Fibroblast of lung (primary cell): Measurements from ENCODE around the gene CCDC30. TPM values are rescaled to one million over a fixed set of nuclear protein-coding genes. Genes with fewer than 3 reads are reported as not detected.

Source experiments
- DNase-seq, 2 donors: peaks; one replicate each; pipeline versions ENCODE4 v3.0.0 to v3.0.0-alpha.2; 2010; ENCODE audit warnings: low read depth in 2 of 2
- H2AFZ ChIP-seq: 2 replicates; pipeline ENCODE4 v1.5.1; 2012; ENCODE audit warnings: low read length, control low read depth, inconsistent platforms
- H3K27ac ChIP-seq: 2 replicates; pipeline ENCODE4 v1.5.1; 2011; ENCODE audit warnings: low read length, control low read depth; ENCODE audit not compliant: insufficient read depth
- H3K27me3 ChIP-seq: 2 replicates; pipeline ENCODE4 v1.5.1; 2011; ENCODE audit warnings: mild to moderate bottlenecking, low read length; ENCODE audit not compliant: control insufficient read depth, insufficient read depth
- H3K36me3 ChIP-seq: 2 replicates; pipeline ENCODE4 v1.5.1; 2011; ENCODE audit warnings: low read length; ENCODE audit not compliant: control insufficient read depth, insufficient read depth
- H3K4me1 ChIP-seq: 2 replicates; pipeline ENCODE4 v1.5.1; 2011; ENCODE audit warnings: low read length; ENCODE audit not compliant: control insufficient read depth, insufficient read depth; ENCODE audit errors: extremely low read depth
- H3K4me2 ChIP-seq: 2 replicates; pipeline ENCODE4 v1.5.1; 2011; ENCODE audit warnings: low read length, control low read depth; ENCODE audit not compliant: insufficient read depth; ENCODE audit errors: extremely low read depth
- H3K4me3 ChIP-seq, 4 experiments: fragments of 200-600 bp in 1 of 4; sonication (generic) in 1 of 4; replicated peaks in 1 of 4; 2 replicates each; pipeline ENCODE4 v1.5.1; 2011 to 2016; ENCODE audit warnings: low read length in 4 of 4, low read depth in 3 of 4, mild to moderate bottlenecking in 3 of 4, control low read depth in 2 of 4, inconsistent platforms in 1 of 4, mixed read lengths in 1 of 4; ENCODE audit not compliant: insufficient read depth in 1 of 4; ENCODE audit errors: control extremely low read depth in 1 of 4
- H3K79me2 ChIP-seq: 2 replicates; pipeline ENCODE4 v1.5.1; 2012; ENCODE audit warnings: mild to moderate bottlenecking, low read length, inconsistent platforms; ENCODE audit not compliant: control insufficient read depth, insufficient read depth
- H3K9ac ChIP-seq: 2 replicates; pipeline ENCODE4 v1.5.1; 2011; ENCODE audit warnings: mild to moderate bottlenecking, low read length, control low read depth; ENCODE audit not compliant: insufficient read depth
- H3K9me3 ChIP-seq: 2 replicates; pipeline ENCODE4 v1.5.1; 2012; ENCODE audit warnings: low read depth, low read length; ENCODE audit not compliant: control insufficient read depth, insufficient read depth
- H4K20me1 ChIP-seq: 2 replicates; pipeline ENCODE4 v1.5.1; 2011; ENCODE audit warnings: low read length; ENCODE audit not compliant: control insufficient read depth, insufficient read depth; ENCODE audit errors: extremely low read depth
- EZH2 ChIP-seq: IDR thresholded peaks from 2 replicates; pipeline ENCODE4 v1.5.1; 2012; ENCODE audit warnings: low read length, control low read depth, mild to moderate bottlenecking; ENCODE audit errors: missing control alignments
- polyA plus RNA-seq, 2 donors: library from polyadenylated mRNA; depleted of rRNA in 1 of 2; stranded (reverse) in 1 of 2; unstranded in 1 of 2; fragments of >200 nt; gene quantifications; 2 replicates each; pipeline ENCODE4 v1.2.1, GENCODE V29; 2011 to 2012; ENCODE audit warnings: missing spikeins in 1 of 2
- total RNA-seq: library from RNA; depleted of rRNA; stranded (reverse); fragments of >200 nt; gene quantifications from 2 replicates; pipeline ENCODE4 v1.2.1, GENCODE V29; 2014
- TF ChIP-seq, protein P1 (sequence below), 2 donors: IDR thresholded peaks in 1 of 2; conservative IDR thresholded peaks in 1 of 2; 1 replicate in 1 of 2; 2 replicates in 1 of 2; pipeline ENCODE4 v1.5.1; 2011 to 2012; ENCODE audit warnings: low read length in 2 of 2, control low read depth in 1 of 2, inconsistent platforms in 1 of 2, low read depth in 1 of 2, mild to moderate bottlenecking in 1 of 2

CCDC30 gene
- total and polyA plus RNA-seq, 2 donors (not counting 1 experiment from before 2014, with no cell fraction given), result 0.56 to 1.3 TPM

DNA sequence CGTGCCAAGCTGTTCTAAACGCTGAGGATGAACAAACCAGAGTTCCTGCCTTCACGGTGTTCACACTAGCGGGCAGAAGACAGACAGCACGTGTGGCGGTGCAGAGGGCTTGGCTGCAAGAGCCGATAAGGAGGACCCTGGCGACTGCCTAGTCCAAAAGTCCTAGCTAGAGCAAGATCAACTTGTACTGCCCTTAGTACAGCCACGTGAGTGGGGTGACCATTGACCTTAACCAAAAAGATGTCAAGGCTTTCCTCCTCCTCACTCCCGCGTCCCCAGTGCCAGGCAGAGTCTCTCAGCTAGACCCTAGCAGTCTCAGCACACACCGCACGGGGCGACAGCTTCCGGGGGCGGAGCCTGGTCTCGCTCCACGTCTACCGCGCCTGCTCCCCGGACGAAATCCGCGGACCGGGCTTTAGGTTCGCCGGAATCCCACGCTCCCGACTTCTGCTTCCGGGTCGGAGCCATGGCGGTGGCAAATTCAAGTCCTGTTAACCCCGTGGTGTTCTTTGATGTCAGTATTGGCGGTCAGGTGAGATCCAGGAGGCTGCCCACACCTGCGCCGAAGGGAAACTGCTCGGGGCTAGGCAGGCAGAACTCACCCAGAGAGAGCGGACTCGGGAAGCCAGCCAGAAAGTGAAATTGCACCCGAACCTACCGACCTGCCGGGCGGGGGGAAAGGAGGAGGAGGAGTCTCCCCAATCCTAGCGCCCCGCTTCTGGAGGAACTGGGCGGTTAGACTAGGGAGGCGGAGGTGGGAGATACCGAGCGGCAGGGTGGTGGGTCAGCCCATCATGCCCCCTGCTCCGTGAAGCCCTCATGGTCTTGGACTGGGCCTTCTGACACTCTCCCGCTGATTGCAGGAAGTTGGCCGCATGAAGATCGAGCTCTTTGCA is 195.1 kb downstream of the CCDC30 start, which contains the start of gene PPIH:
Gene PPIH (plus strand): TSS at position 443 of the 896 bp plus-strand sequence. CDS start 24 bp downstream, at position 467.
- Histone ChIP-seq H3K4me2 (peak within 1 kb of the TSS; percentile 90), H4K20me1 (no peaks in the 10 kb centered on the region), H3K36me3 (no peaks in the 10 kb centered on the region), H3K79me2 (peaks cover 8% of the 10 kb centered on the region), H3K27ac (peak within 1 kb of the TSS; percentile 74), H3K9ac (peak within 1 kb of the TSS; percentile 63), H3K4me3 (peak within 1 kb of the TSS; percentile 49 to 96 (median 83)), H3K27me3 (no peaks in the 10 kb centered on the region), H2AFZ (peak within 1 kb of the TSS; percentile 99), H3K4me1 (peaks cover 3% of the 10 kb centered on the region), H3K9me3 (no peaks in the 10 kb centered on the region)
- peak; percentile 89 to 92 for DNase-seq
- TF ChIP-seq, protein P1, sequence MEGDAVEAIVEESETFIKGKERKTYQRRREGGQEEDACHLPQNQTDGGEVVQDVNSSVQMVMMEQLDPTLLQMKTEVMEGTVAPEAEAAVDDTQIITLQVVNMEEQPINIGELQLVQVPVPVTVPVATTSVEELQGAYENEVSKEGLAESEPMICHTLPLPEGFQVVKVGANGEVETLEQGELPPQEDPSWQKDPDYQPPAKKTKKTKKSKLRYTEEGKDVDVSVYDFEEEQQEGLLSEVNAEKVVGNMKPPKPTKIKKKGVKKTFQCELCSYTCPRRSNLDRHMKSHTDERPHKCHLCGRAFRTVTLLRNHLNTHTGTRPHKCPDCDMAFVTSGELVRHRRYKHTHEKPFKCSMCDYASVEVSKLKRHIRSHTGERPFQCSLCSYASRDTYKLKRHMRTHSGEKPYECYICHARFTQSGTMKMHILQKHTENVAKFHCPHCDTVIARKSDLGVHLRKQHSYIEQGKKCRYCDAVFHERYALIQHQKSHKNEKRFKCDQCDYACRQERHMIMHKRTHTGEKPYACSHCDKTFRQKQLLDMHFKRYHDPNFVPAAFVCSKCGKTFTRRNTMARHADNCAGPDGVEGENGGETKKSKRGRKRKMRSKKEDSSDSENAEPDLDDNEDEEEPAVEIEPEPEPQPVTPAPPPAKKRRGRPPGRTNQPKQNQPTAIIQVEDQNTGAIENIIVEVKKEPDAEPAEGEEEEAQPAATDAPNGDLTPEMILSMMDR (conservative IDR thresholded peaks at IDR 0.05 in 1 of 2, IDR thresholded peaks at IDR 0.05 in 1 of 2; ENCODE audit: low read depth in 1 of 2, low read length in 2 of 2), result peak in 1 of 2 donors; percentile 19
- no peak for TF ChIP-seq EZH2

DNA sequence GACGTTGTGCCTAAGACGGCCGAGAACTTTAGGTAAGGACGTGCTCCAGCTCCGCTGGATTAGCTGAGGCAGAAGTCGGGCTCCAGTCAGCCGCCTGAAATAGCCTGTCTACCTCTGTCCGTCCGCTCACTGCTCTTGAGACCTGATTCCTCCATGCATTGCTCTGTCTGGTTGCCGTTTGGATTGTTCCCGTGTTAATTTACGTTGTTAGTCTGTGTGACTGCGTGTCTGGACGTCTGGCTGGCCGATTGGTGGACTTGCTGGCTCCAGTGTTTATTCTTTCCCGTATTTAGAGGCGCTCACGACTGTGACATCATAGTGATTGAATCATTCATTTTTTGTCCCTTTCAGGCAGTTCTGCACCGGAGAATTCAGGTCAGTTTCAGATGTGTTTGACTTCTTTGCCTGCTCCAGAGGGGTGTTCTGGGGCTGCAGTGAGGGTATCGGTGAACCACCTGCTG is 195.8 kb downstream of the CCDC30 start:
- Histone ChIP-seq H3K4me3 (peak overlapping the region; percentile 49 to 96 (median 83)), H4K20me1 (no peaks in the 10 kb centered on the region), H3K27ac (peak overlapping the region; percentile 74), H2AFZ (peak overlapping the region; percentile 80), H3K4me2 (peak overlapping the region; percentile 89), H3K4me1 (peaks cover 3% of the 10 kb centered on the region), H3K27me3 (no peaks in the 10 kb centered on the region), H3K36me3 (no peaks in the 10 kb centered on the region), H3K9ac (peak overlapping the region; percentile 63), H3K9me3 (no peaks in the 10 kb centered on the region), H3K79me2 (peaks cover 8% of the 10 kb centered on the region)
- TF ChIP-seq EZH2, result no peak
- TF ChIP-seq, protein P1 (conservative IDR thresholded peaks at IDR 0.05 in 1 of 2, IDR thresholded peaks at IDR 0.05 in 1 of 2; ENCODE audit: low read depth in 1 of 2, low read length in 2 of 2), result no peak
- DNase-seq, result peak; percentile 6 to 33

DNA sequence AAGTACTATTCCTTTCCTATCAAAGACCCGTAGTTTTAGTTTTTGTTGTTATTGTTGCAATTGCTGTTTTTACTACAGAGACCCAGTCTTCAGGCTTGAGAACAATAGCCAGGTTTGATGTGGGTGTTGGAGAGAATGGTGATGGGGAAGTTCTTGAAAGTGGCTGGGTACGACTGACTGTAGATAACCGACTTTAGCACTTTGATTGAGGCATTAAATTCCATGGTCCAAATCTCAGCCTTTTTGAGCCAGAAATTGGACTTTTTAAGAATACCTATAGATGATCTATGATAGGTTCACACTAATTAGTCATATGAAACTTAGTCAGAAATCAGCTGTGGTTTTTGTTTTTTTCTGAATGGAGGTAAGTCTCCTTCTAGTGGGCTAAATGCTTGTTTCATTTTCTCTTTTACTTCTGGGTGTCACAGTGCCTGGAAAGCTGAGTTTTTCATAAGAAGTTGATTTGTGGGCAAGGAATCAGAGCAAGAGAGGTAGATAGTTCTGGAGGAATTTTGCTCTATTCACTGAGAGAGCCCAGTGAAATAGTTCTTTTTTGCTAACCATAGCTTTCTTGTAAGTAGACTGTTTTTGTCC is 197.9 kb downstream of the CCDC30 start:
- H3K9ac ChIP-seq, result no peak overlapping the region
- H3K9me3 ChIP-seq, result no peaks in the 10 kb centered on the region
- H3K27me3 ChIP-seq, result no peaks in the 10 kb centered on the region
- no peak overlapping the region for H3K4me3 ChIP-seq
- H2AFZ ChIP-seq, result no peak overlapping the region
- TF ChIP-seq, protein P1 (conservative IDR thresholded peaks at IDR 0.05 in 1 of 2, IDR thresholded peaks at IDR 0.05 in 1 of 2; ENCODE audit: low read depth in 1 of 2, low read length in 2 of 2), result no peak
- no peak for TF ChIP-seq EZH2
- H3K79me2 ChIP-seq, result peaks cover 8% of the 10 kb centered on the region
- H4K20me1 ChIP-seq, result no peaks in the 10 kb centered on the region
- peaks cover 3% of the 10 kb centered on the region for H3K4me1 ChIP-seq
- H3K27ac ChIP-seq, result no peak overlapping the region
- H3K36me3 ChIP-seq, result no peaks in the 10 kb centered on the region
- no peak overlapping the region for H3K4me2 ChIP-seq
- DNase-seq, result no peak
